Measurements from ENCODE around the gene MAGEC1.

MAGEC1 gene

DNA sequence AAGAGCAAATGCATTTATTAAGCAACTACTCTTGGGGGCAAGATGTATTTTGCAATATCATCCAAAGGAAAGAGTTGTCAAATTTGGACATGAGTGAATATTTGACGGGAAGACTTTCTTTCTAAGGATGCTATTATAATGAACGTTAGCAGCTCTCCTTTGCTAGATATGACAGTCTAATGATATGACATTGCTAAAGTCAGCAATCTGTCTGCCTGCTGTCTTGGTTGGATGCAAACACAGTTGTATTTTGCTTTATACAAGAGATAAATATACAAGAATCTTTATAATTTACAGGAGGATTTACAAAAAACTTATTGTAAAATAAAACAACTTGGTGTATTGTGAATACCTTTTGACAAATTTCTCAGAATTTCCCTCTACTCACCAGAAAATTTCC, 37.5 kb downstream of the MAGEC1 start:
- TF ChIP-seq, protein P1, sequence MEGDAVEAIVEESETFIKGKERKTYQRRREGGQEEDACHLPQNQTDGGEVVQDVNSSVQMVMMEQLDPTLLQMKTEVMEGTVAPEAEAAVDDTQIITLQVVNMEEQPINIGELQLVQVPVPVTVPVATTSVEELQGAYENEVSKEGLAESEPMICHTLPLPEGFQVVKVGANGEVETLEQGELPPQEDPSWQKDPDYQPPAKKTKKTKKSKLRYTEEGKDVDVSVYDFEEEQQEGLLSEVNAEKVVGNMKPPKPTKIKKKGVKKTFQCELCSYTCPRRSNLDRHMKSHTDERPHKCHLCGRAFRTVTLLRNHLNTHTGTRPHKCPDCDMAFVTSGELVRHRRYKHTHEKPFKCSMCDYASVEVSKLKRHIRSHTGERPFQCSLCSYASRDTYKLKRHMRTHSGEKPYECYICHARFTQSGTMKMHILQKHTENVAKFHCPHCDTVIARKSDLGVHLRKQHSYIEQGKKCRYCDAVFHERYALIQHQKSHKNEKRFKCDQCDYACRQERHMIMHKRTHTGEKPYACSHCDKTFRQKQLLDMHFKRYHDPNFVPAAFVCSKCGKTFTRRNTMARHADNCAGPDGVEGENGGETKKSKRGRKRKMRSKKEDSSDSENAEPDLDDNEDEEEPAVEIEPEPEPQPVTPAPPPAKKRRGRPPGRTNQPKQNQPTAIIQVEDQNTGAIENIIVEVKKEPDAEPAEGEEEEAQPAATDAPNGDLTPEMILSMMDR (IDR thresholded peaks at IDR 0.05; ENCODE audit: low read depth, low read length): no peak
- no peak for DNase-seq (ENCODE audit: extremely low read depth, low read depth)

DNA sequence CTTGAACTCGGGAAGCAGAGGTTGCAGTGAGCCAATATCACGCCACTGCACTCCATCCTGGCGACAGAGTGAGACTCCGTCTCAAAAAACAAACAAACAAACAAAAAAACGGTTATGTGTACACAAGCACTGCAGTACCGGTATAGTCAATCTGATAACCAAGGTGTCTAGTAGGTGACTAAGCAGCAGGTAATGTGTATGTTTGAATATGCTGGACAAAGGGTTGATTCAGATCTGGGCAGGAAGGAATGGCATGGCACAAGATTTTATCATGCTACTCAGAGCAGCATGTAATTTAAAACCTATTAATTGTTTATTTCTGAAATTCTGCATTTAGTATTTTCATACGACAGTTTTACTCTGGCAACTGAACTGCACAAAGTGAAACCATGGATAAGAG, 41.7 kb downstream of the MAGEC1 start:
- TF ChIP-seq, protein P1 (IDR thresholded peaks at IDR 0.05; ENCODE audit: low read depth, low read length): no peak
- no peak for DNase-seq (ENCODE audit: extremely low read depth, low read depth)

DNA sequence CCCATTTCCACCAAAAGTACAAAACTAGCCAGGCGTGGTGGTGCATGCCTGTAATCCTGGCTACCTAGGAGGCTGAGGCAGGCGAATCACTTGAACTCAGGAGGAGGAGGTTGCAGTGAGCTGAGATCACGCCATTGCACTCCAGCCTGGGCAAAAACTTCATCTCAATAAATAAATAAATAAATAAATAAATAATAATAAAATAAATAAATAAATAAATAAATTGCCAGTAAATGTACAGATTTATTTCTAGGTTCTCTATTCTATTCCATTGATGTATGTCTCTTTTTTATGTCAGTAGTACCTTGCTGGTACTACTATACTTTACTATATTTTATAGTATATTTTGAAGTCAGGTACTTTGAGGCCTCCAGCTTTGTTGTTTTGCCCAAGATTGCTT, 43.7 kb downstream of the MAGEC1 start:
- TF ChIP-seq, protein P1 (IDR thresholded peaks at IDR 0.05; ENCODE audit: low read depth, low read length): no peak
- DNase-seq (ENCODE audit: extremely low read depth, low read depth): no peak

DNA sequence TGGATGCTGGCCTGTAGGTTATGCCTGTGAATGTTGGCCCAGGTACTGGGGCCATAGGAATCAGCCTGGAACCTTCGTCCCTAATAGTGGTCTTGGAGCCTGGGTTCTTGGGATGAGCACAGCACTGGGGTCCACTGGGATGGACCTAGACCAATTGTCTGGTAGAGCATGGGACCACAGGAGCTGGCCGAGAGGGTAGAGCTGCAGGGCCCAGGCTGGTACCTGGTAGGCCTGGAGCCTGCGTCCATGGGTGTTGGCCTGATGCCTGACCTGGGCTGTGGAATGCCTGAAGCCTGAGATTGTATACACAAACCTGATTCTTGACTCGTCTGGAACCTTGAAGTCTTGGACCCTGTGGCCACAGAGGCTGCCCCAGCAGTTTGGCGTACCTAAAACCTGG, 48.9 kb downstream of the MAGEC1 start:
- TF ChIP-seq, protein P1 (IDR thresholded peaks at IDR 0.05; ENCODE audit: low read depth, low read length): no peak
- DNase-seq (ENCODE audit: extremely low read depth, low read depth): no peak

DNA sequence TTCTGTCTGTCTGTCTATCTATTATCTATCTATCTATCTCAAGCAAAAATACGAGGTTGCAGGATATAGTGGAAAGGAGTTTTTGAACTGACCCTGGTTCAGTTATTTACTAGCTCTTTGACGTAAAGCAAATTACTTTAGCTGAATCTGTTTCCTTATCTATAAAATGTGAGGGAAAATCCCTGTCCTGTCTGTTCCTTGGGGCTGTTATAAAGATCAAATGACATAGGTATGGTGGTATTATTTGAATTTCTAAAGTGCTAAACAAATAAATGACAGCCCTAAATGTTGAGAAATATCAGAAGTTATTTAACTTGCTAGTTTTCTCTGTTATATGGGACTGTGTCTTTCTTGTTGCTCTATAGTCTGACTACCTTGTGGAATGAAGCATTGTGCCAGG, 55.0 kb downstream of the MAGEC1 start:
- DNase-seq (ENCODE audit: extremely low read depth, low read depth): no peak
- TF ChIP-seq, protein P1 (IDR thresholded peaks at IDR 0.05; ENCODE audit: low read depth, low read length): no peak
